Measurements from ENCODE around the gene SMYD3. TPM values are rescaled to one million over a fixed set of nuclear protein-coding genes. Genes with fewer than 3 reads are reported as not detected.

The SMYD3 gene
- polyA plus RNA-seq, 1 donor from 2014 or later, result 48.6 TPM

GRCh38 chr1:246160374-246160773 lies 346.7 kb downstream of the SMYD3 start:
- Histone ChIP-seq H2AFZ (ENCODE audit: low read depth, low read length) (no peak overlapping the region), H3K9me2 (ENCODE audit: insufficient read depth, low read length) (no peaks in the 10 kb centered on the region), H3K27me3 (ENCODE audit: insufficient read depth, low read depth, low read length) (no peaks in the 10 kb centered on the region), H3K27ac (ENCODE audit: low read length) (peak overlapping the region; percentile 67), H3K4me3 (ENCODE audit: low read length) (peak overlapping the region; percentile 52), H3K9me3 (ENCODE audit: low read length) (no peaks in the 10 kb centered on the region), H4K20me1 (ENCODE audit: insufficient read depth) (no peaks in the 10 kb centered on the region), H3F3A (ENCODE audit: insufficient read depth, low read length, poor library complexity, severe bottlenecking) (no peaks in the 10 kb centered on the region), H3K4me2 (ENCODE audit: low read length) (peak overlapping the region; percentile 64), H3K36me3 (ENCODE audit: insufficient read depth, low read length) (no peaks in the 10 kb centered on the region), H3K9ac (ENCODE audit: low read length) (peak overlapping the region; percentile 36), H3K79me2 (replicated peaks; ENCODE audit: insufficient read depth, low read length) (no peaks in the 10 kb centered on the region)
- TF ChIP-seq POLR2AphosphoS5 (IDR thresholded peaks at IDR 0.05), result peak; percentile 8
- TF ChIP-seq, protein P1, sequence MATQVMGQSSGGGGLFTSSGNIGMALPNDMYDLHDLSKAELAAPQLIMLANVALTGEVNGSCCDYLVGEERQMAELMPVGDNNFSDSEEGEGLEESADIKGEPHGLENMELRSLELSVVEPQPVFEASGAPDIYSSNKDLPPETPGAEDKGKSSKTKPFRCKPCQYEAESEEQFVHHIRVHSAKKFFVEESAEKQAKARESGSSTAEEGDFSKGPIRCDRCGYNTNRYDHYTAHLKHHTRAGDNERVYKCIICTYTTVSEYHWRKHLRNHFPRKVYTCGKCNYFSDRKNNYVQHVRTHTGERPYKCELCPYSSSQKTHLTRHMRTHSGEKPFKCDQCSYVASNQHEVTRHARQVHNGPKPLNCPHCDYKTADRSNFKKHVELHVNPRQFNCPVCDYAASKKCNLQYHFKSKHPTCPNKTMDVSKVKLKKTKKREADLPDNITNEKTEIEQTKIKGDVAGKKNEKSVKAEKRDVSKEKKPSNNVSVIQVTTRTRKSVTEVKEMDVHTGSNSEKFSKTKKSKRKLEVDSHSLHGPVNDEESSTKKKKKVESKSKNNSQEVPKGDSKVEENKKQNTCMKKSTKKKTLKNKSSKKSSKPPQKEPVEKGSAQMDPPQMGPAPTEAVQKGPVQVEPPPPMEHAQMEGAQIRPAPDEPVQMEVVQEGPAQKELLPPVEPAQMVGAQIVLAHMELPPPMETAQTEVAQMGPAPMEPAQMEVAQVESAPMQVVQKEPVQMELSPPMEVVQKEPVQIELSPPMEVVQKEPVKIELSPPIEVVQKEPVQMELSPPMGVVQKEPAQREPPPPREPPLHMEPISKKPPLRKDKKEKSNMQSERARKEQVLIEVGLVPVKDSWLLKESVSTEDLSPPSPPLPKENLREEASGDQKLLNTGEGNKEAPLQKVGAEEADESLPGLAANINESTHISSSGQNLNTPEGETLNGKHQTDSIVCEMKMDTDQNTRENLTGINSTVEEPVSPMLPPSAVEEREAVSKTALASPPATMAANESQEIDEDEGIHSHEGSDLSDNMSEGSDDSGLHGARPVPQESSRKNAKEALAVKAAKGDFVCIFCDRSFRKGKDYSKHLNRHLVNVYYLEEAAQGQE (IDR thresholded peaks at IDR 0.05; ENCODE audit: borderline replicate concordance), result peak; percentile 69
- no peak for TF ChIP-seq RAD21 (conservative IDR thresholded peaks at IDR 0.05)

DNA sequence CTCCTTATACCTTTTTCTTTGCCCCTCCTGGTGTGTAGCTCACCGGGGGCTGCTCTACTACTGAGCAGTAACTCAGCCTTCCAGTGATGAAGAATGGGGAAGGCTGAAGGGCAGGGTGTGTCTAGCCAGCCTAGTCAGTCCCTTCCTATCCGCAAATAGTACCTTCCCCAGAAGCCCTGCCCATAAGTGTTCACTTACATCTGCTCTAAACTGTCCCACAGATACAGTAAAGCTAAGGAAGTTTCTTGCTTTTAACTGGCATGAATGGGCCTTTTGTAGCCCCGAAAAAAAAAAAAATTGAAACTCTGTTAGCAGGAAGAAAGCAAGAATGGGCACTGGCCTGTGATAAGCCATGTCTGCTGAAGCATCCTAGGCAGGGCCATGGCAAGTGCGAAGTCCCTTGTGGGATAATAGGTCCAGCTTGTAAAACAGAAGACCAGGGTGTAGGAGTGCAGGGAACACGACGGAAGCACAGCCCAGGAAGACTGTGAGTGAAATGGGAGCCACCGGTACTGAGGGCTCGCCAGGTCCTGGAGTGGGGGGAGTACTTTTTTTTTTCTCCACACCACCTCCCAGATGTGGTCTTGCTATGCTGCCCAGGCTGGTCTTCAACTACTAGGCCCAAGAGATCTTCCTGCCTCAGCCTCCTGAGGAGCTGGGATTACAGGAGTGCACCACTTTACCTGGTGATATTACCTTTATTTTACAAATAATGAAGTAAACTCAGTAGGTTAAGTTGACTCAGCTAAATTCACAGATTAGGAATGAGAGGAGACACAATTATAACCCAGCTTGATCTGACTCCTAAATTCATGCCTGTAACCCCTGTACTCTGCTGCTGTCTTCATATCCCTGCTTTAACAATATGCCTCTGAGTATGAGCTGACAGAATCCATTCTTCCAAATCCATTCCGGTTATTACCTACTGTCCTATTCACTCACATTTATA lies 347.5 kb downstream of the SMYD3 start:
- Histone ChIP-seq H3K9ac (ENCODE audit: low read length) (peak overlapping the region; percentile 2), H3F3A (ENCODE audit: insufficient read depth, low read length, poor library complexity, severe bottlenecking) (no peaks in the 10 kb centered on the region), H3K9me3 (ENCODE audit: low read length) (no peaks in the 10 kb centered on the region), H3K79me2 (replicated peaks; ENCODE audit: insufficient read depth, low read length) (no peaks in the 10 kb centered on the region), H3K9me2 (ENCODE audit: insufficient read depth, low read length) (no peaks in the 10 kb centered on the region), H3K4me3 (ENCODE audit: low read length) (peak overlapping the region; percentile 52), H3K36me3 (ENCODE audit: insufficient read depth, low read length) (no peaks in the 10 kb centered on the region), H3K4me2 (ENCODE audit: low read length) (peak overlapping the region; percentile 64), H3K27ac (ENCODE audit: low read length) (peak overlapping the region; percentile 67), H3K27me3 (ENCODE audit: insufficient read depth, low read depth, low read length) (no peaks in the 10 kb centered on the region), H4K20me1 (ENCODE audit: insufficient read depth) (no peaks in the 10 kb centered on the region), H2AFZ (ENCODE audit: low read depth, low read length) (no peak overlapping the region)
- TF ChIP-seq EP300 (conservative IDR thresholded peaks at IDR 0.05; ENCODE audit: poor library complexity, severe bottlenecking) (no peak), TAF1 (IDR thresholded peaks at IDR 0.05; ENCODE audit: low read depth) (no peak), RAD21 (conservative IDR thresholded peaks at IDR 0.05) (no peak), SMC3 (conservative IDR thresholded peaks at IDR 0.05; ENCODE audit: poor library complexity) (no peak), EZH2 (IDR thresholded peaks at IDR 0.05; ENCODE audit: borderline replicate concordance, insufficient read depth, low read length, poor library complexity, severe bottlenecking) (no peak), POLR2AphosphoS5 (IDR thresholded peaks at IDR 0.05) (no peak), CTCF (IDR thresholded peaks at IDR 0.05; ENCODE audit: poor library complexity, severe bottlenecking) (no peak), MXI1 (conservative IDR thresholded peaks at IDR 0.05; ENCODE audit: poor library complexity, severe bottlenecking) (no peak)
- TF ChIP-seq, protein P1 (IDR thresholded peaks at IDR 0.05; ENCODE audit: borderline replicate concordance), result no peak

All from neural cell (in vitro differentiated cells).